WTC11 (cell line): ENCODE results near the gene GRAMD2A. TPM values are rescaled to one million over a fixed set of nuclear protein-coding genes. Genes with fewer than 3 reads are reported as not detected.

ENCODE experiments used
- ATAC-seq: fragments of 200-7000 bp; cut with Tn5 transposase; 2 replicates; pipeline ENCODE4 v1.10.0; 2021; ENCODE audit warnings: mild to moderate bottlenecking, moderate library complexity
- CTCF ChIA-PET: fragments of 300-600 bp; sonication (Branson Sonifier 250); formaldehyde crosslinking; loops from one replicate; lab custom pipeline; 2021; ENCODE audit warnings: antibody characterized with exemption; lab: Charles Lee
- POLR2A ChIA-PET: fragments of 350-600 bp; sonication (Branson Sonifier 250); formaldehyde crosslinking; loops from one replicate; lab custom pipeline; 2021; ENCODE audit warnings: antibody characterized with exemption; lab: Charles Lee
- DNase-seq: peaks from one replicate; pipeline ENCODE4 v3.0.0; 2021; ENCODE audit warnings: low spot score
- H3K27ac Mint-ChIP-seq: 2 replicates; pipeline ENCODE4 v1.8.0; 2021; ENCODE audit warnings: mixed read lengths
- H3K27me3 Mint-ChIP-seq: 2 replicates; pipeline ENCODE4 v1.8.0; 2021; ENCODE audit warnings: low read depth, mild to moderate bottlenecking, moderate library complexity, mixed read lengths
- H3K36me3 Mint-ChIP-seq: 2 replicates; pipeline ENCODE4 v1.8.0; 2021; ENCODE audit warnings: mixed read lengths
- H3K4me1 Mint-ChIP-seq: 2 replicates; pipeline ENCODE4 v1.8.0; 2022; ENCODE audit warnings: mixed read lengths
- H3K4me3 Mint-ChIP-seq: 2 replicates; pipeline ENCODE4 v1.8.0; 2021; ENCODE audit warnings: mild to moderate bottlenecking, moderate library complexity, mixed read lengths
- H3K9me3 Mint-ChIP-seq: 2 replicates; pipeline ENCODE4 v1.8.0; 2021; ENCODE audit warnings: mixed read lengths
- CREM ChIP-seq: sonication (generic); formaldehyde crosslinking; IDR thresholded peaks from 2 replicates; pipeline ENCODE4 v1.8.1; 2022; ENCODE audit warnings: mild to moderate bottlenecking, missing genetic modification reagents, moderate library complexity
- ELF4 ChIP-seq: sonication (generic); formaldehyde crosslinking; IDR thresholded peaks from 2 replicates; pipeline ENCODE4 v1.8.1; 2022; ENCODE audit warnings: low read depth, mild to moderate bottlenecking, moderate library complexity, missing genetic modification reagents
- ETV6 ChIP-seq: sonication (generic); formaldehyde crosslinking; IDR thresholded peaks from 2 replicates; pipeline ENCODE4 v1.8.1; 2022; ENCODE audit warnings: mild to moderate bottlenecking, missing genetic modification reagents
- MYBL2 ChIP-seq: sonication (generic); formaldehyde crosslinking; IDR thresholded peaks from 2 replicates; pipeline ENCODE4 v1.8.1; 2023; ENCODE audit warnings: mild to moderate bottlenecking, moderate library complexity, missing genetic modification reagents
- NR2C2 ChIP-seq: sonication (generic); formaldehyde crosslinking; IDR thresholded peaks from 2 replicates; pipeline ENCODE4 v1.8.0; 2022; ENCODE audit warnings: mild to moderate bottlenecking, missing genetic modification reagents
- RELA ChIP-seq: sonication (generic); formaldehyde crosslinking; IDR thresholded peaks from 2 replicates; pipeline ENCODE4 v1.8.1; 2022; ENCODE audit warnings: missing genetic modification reagents, mild to moderate bottlenecking, borderline replicate concordance
- SMAD3 ChIP-seq: sonication (generic); formaldehyde crosslinking; IDR thresholded peaks from 2 replicates; pipeline ENCODE4 v1.8.0; 2022; ENCODE audit warnings: missing genetic modification reagents, mild to moderate bottlenecking, borderline replicate concordance
- SMAD4 ChIP-seq: sonication (generic); formaldehyde crosslinking; IDR thresholded peaks from 2 replicates; pipeline ENCODE4 v1.8.0; 2022; ENCODE audit warnings: mild to moderate bottlenecking, missing genetic modification reagents
- TEAD4 ChIP-seq: sonication (generic); formaldehyde crosslinking; IDR thresholded peaks from 2 replicates; pipeline ENCODE4 v1.8.0; 2022; ENCODE audit warnings: mild to moderate bottlenecking, missing genetic modification reagents
- TP53 ChIP-seq: sonication (generic); formaldehyde crosslinking; IDR thresholded peaks from 2 replicates; pipeline ENCODE4 v1.8.1; 2023; ENCODE audit warnings: mild to moderate bottlenecking, missing genetic modification reagents
- ZNF121 ChIP-seq: sonication (generic); formaldehyde crosslinking; IDR thresholded peaks from 2 replicates; pipeline ENCODE4 v1.8.0; 2023; ENCODE audit warnings: missing genetic modification reagents
- total RNA-seq: library from RNA; stranded (reverse); gene quantifications from 3 replicates; pipeline ENCODE4 v1.2.3, GENCODE V29; 2021
- TF ChIP-seq, protein P1 (sequence below): sonication (generic); formaldehyde crosslinking; IDR thresholded peaks from 2 replicates; pipeline ENCODE4 v1.8.1; 2023; ENCODE audit warnings: mild to moderate bottlenecking, moderate library complexity, missing genetic modification reagents
- TF ChIP-seq, protein P2 (sequence below): fragments of 250-450 bp; sonication (Bioruptor Pico); IDR thresholded peaks from 2 replicates; pipeline ENCODE4 v2.1.2; 2022; ENCODE audit warnings: mild to moderate bottlenecking, moderate library complexity
- TF ChIP-seq, protein P3 (sequence below): sonication (generic); formaldehyde crosslinking; conservative IDR thresholded peaks from 2 replicates; pipeline ENCODE4 v1.8.1; 2023; ENCODE audit warnings: mild to moderate bottlenecking, low read depth, missing genetic modification reagents, moderate library complexity
- TF ChIP-seq, protein P4 (sequence below): fragments of 250-450 bp; sonication (Bioruptor Pico); IDR thresholded peaks from 2 replicates; pipeline ENCODE4 v1.9.0; 2021; ENCODE audit warnings: mild to moderate bottlenecking, borderline replicate concordance
- TF ChIP-seq, protein P5 (sequence below): sonication (generic); formaldehyde crosslinking; IDR thresholded peaks from 2 replicates; pipeline ENCODE4 v1.8.0; 2022; ENCODE audit warnings: mild to moderate bottlenecking, missing genetic modification reagents
- TF ChIP-seq, protein P6 (sequence below): fragments of 200-600 bp; IDR thresholded peaks from 2 replicates; pipeline ENCODE4 v1.8.0; 2022; ENCODE audit warnings: antibody characterized with exemption
- TF ChIP-seq, protein P7 (sequence below): sonication (generic); formaldehyde crosslinking; IDR thresholded peaks from 2 replicates; pipeline ENCODE4 v1.8.1; 2023; ENCODE audit warnings: mild to moderate bottlenecking, missing genetic modification reagents, moderate library complexity

GRAMD2A gene
- total RNA-seq, 1 experiment from 2014 or later = 1.9 TPM

DNA sequence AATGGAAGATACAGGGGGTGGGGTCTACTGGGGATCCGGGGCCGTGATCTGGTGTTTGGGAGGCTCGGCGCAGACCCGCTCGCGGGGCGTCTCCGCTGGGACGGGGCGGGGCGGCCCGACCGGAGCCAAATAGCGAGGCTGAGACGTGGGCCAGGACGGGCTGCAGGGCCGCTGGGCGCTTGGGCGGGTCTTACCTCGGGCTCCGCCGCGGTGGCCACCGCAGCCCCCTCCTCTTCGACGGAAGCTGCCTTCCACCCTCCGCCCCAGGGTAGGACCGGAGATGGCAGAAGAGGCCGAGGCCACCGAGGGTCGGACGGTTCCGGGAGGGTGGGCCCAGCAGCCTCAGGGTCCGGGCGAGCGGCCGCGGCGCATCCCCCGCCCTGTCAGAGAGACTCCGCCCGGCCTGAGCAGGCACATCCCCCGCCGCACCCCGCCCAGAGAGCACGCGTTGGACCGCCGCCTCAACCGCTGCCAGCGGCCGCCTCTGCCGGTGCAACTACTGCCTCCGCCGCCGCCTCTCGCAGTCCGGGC is 80.0 kb downstream of the GRAMD2A start (continued):
- TF ChIP-seq CREM (CRISPR knock-in tag) = 0 out of 2 replicates have a peak, but pooled peaks have one; percentile 9
- peak; percentile 72; the same call in 1 of the 2 replicates for TF ChIP-seq RELA (CRISPR knock-in tag)
- TF ChIP-seq, protein P1, sequence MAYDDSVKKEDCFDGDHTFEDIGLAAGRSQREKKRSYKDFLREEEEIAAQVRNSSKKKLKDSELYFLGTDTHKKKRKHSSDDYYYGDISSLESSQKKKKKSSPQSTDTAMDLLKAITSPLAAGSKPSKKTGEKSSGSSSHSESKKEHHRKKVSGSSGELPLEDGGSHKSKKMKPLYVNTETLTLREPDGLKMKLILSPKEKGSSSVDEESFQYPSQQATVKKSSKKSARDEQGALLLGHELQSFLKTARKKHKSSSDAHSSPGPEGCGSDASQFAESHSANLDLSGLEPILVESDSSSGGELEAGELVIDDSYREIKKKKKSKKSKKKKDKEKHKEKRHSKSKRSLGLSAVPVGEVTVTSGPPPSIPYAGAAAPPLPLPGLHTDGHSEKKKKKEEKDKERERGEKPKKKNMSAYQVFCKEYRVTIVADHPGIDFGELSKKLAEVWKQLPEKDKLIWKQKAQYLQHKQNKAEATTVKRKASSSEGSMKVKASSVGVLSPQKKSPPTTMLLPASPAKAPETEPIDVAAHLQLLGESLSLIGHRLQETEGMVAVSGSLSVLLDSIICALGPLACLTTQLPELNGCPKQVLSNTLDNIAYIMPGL = peak; percentile 68; the same call in 1 of the 2 replicates
- TF ChIP-seq, all 79 proteins: peak for 13

DNA sequence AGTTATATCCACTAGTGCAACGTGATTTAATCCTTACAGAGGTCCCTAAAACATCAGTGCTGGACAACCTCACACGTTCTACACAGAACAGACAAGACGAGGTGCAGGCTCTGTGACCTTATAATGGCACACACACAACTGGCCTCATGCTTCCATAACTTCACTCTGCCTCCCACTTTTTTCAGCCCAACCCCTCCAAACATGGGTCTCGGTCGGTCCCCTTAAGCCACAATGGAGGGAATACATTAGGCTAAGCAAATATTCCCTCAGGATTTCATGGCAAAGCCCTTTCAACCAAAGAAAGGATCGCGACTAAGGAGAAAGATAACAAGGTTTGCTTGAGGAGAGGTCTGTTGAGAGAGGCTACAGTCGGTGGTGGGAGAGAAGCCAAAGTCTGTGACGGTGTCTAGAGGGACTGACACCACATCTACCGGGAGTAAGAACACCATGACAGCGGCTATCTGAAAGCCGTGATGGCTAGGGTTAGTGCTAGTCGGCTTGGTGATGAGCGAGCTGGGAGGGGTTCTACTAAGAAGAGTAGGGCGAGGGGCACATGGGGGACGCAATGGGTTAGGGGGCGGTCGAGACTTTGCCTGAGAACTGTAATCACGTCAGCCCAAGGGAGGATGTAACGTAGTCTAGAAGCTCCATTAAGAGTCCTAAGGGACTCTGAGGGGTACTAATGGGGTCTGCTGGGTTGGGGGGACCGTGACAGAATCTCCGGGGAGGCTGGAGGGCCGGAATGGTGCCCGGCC is 80.7 kb downstream of the GRAMD2A start:
- peak overlapping the region; percentile 89 for H3K4me3 Mint-ChIP-seq
- peak overlapping the region; percentile 92 for H3K27ac Mint-ChIP-seq
- DNase-seq = no peak
- no peaks in the 10 kb centered on the region for H3K36me3 Mint-ChIP-seq
- ChIA-PET CTCF (interaction anchor here (1.5 to 2.5 kb wide), 2 partner anchors 39 to 373 kb away, joined by 4 to 7 read pairs; no protein-coding TSS in a partner anchor), POLR2A (interaction anchor here (0.5 to 0.6 kb wide), 2 partner anchors 10 to 108 kb away, joined by 3 to 4 read pairs; no protein-coding TSS in a partner anchor)
- peak; percentile 10 for ATAC-seq
- no peaks in the 10 kb centered on the region for H3K9me3 Mint-ChIP-seq
- H3K27me3 Mint-ChIP-seq = no peaks in the 10 kb centered on the region
- H3K4me1 Mint-ChIP-seq = peaks cover 27% of the 10 kb centered on the region
- no peak for TF ChIP-seq ZNF121 (CRISPR knock-in tag)
- TF ChIP-seq RELA (CRISPR knock-in tag) = no peak
- TF ChIP-seq TP53 = no peak
- TF ChIP-seq, protein P2, sequence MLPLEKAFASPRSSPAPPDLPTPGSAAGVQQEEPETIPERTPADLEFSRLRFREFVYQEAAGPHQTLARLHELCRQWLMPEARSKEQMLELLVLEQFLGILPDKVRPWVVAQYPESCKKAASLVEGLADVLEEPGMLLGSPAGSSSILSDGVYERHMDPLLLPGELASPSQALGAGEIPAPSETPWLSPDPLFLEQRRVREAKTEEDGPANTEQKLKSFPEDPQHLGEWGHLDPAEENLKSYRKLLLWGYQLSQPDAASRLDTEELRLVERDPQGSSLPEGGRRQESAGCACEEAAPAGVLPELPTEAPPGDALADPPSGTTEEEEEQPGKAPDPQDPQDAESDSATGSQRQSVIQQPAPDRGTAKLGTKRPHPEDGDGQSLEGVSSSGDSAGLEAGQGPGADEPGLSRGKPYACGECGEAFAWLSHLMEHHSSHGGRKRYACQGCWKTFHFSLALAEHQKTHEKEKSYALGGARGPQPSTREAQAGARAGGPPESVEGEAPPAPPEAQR (CRISPR knock-in tag) = no peak
- no peak for TF ChIP-seq SMAD3 (CRISPR knock-in tag)
- TF ChIP-seq ELF4 = no peak
- TF ChIP-seq MYBL2 = no peak
- TF ChIP-seq, protein P3, sequence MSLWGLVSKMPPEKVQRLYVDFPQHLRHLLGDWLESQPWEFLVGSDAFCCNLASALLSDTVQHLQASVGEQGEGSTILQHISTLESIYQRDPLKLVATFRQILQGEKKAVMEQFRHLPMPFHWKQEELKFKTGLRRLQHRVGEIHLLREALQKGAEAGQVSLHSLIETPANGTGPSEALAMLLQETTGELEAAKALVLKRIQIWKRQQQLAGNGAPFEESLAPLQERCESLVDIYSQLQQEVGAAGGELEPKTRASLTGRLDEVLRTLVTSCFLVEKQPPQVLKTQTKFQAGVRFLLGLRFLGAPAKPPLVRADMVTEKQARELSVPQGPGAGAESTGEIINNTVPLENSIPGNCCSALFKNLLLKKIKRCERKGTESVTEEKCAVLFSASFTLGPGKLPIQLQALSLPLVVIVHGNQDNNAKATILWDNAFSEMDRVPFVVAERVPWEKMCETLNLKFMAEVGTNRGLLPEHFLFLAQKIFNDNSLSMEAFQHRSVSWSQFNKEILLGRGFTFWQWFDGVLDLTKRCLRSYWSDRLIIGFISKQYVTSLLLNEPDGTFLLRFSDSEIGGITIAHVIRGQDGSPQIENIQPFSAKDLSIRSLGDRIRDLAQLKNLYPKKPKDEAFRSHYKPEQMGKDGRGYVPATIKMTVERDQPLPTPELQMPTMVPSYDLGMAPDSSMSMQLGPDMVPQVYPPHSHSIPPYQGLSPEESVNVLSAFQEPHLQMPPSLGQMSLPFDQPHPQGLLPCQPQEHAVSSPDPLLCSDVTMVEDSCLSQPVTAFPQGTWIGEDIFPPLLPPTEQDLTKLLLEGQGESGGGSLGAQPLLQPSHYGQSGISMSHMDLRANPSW = no peak
- no peak for TF ChIP-seq ETV6
- TF ChIP-seq TEAD4 (CRISPR knock-in tag) = no peak
- TF ChIP-seq, protein P4, sequence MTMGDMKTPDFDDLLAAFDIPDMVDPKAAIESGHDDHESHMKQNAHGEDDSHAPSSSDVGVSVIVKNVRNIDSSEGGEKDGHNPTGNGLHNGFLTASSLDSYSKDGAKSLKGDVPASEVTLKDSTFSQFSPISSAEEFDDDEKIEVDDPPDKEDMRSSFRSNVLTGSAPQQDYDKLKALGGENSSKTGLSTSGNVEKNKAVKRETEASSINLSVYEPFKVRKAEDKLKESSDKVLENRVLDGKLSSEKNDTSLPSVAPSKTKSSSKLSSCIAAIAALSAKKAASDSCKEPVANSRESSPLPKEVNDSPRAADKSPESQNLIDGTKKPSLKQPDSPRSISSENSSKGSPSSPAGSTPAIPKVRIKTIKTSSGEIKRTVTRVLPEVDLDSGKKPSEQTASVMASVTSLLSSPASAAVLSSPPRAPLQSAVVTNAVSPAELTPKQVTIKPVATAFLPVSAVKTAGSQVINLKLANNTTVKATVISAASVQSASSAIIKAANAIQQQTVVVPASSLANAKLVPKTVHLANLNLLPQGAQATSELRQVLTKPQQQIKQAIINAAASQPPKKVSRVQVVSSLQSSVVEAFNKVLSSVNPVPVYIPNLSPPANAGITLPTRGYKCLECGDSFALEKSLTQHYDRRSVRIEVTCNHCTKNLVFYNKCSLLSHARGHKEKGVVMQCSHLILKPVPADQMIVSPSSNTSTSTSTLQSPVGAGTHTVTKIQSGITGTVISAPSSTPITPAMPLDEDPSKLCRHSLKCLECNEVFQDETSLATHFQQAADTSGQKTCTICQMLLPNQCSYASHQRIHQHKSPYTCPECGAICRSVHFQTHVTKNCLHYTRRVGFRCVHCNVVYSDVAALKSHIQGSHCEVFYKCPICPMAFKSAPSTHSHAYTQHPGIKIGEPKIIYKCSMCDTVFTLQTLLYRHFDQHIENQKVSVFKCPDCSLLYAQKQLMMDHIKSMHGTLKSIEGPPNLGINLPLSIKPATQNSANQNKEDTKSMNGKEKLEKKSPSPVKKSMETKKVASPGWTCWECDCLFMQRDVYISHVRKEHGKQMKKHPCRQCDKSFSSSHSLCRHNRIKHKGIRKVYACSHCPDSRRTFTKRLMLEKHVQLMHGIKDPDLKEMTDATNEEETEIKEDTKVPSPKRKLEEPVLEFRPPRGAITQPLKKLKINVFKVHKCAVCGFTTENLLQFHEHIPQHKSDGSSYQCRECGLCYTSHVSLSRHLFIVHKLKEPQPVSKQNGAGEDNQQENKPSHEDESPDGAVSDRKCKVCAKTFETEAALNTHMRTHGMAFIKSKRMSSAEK (CRISPR knock-in tag) = no peak
- TF ChIP-seq NR2C2 = no peak
- TF ChIP-seq, protein P5, sequence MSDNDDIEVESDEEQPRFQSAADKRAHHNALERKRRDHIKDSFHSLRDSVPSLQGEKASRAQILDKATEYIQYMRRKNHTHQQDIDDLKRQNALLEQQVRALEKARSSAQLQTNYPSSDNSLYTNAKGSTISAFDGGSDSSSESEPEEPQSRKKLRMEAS (CRISPR knock-in tag) = no peak
- TF ChIP-seq, protein P6, sequence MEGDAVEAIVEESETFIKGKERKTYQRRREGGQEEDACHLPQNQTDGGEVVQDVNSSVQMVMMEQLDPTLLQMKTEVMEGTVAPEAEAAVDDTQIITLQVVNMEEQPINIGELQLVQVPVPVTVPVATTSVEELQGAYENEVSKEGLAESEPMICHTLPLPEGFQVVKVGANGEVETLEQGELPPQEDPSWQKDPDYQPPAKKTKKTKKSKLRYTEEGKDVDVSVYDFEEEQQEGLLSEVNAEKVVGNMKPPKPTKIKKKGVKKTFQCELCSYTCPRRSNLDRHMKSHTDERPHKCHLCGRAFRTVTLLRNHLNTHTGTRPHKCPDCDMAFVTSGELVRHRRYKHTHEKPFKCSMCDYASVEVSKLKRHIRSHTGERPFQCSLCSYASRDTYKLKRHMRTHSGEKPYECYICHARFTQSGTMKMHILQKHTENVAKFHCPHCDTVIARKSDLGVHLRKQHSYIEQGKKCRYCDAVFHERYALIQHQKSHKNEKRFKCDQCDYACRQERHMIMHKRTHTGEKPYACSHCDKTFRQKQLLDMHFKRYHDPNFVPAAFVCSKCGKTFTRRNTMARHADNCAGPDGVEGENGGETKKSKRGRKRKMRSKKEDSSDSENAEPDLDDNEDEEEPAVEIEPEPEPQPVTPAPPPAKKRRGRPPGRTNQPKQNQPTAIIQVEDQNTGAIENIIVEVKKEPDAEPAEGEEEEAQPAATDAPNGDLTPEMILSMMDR = no peak
- no peak for TF ChIP-seq SMAD4 (CRISPR knock-in tag)
- TF ChIP-seq, protein P7, sequence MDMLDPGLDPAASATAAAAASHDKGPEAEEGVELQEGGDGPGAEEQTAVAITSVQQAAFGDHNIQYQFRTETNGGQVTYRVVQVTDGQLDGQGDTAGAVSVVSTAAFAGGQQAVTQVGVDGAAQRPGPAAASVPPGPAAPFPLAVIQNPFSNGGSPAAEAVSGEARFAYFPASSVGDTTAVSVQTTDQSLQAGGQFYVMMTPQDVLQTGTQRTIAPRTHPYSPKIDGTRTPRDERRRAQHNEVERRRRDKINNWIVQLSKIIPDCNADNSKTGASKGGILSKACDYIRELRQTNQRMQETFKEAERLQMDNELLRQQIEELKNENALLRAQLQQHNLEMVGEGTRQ = no peak
